GM18951 (cell line): ENCODE results near the gene MAPK12.

Source experiments
- POLR2A ChIP-seq: IDR thresholded peaks from 4 replicates; pipeline ENCODE4 v1.6.1; 2011; ENCODE audit warnings: mild to moderate bottlenecking; ENCODE audit not compliant: insufficient read length, insufficient read depth; ENCODE audit errors: extremely low read depth
- in situ Hi-C: fragments of 300-500 bp; cut with MboI; formaldehyde crosslinking; loops from one replicate; pipeline ENCODE4 v1.12.0; 2022; ENCODE audit warnings: low sequenced_read_pairs, mixed read lengths, inconsistent platforms; ENCODE audit not compliant: unreplicated experiment

The MAPK12 gene

GRCh38 chr22:50217543-50218152 is 43.8 kb downstream of the MAPK12 start:
- in situ Hi-C loops, result loop anchor here (25.0 kb wide), 2 partner anchors 280 to 455 kb away; no protein-coding TSS in a partner anchor
- TF ChIP-seq POLR2A, result peak; percentile 30

GRCh38 chr22:50216684-50217520 is 44.6 kb downstream of the MAPK12 start:
- in situ Hi-C loops, result loop anchor here (25.0 kb wide), 2 partner anchors 280 to 455 kb away; no protein-coding TSS in a partner anchor
- no peak for TF ChIP-seq POLR2A

DNA sequence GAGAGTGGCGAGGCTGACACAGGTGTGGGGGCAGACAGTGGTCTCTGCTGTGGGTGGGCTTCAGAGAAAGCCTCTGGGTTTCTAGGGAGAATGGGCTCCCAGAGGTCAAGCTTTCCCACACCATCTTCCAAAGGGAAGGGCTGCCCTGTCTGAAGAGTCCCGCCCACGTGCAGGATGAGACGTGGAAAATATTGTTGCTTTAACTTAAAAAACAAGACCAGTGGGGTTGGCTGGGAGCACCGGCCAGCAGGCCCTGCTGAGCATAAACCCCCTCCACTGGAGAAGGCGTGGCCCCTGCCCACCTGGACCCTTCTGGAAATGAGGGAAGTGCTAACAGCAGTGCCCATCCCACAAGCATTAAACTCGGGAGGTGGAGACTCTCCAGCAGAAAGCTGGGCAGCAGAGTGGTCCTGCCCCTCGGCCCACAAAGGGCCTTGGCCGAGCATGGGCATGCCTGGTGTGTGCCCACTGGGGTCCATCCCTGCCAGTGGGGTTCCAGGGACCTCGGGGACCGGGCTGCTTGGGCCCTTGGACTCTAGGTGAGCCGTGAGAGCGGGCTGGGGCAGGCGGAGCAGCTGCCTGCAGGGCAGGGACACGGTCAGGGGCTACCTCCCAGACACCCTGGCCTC is 45.3 kb downstream of the MAPK12 start:
- in situ Hi-C loops, result loop anchor here (25.0 kb wide), 2 partner anchors 279 to 454 kb away; no protein-coding TSS in a partner anchor
- no peak for TF ChIP-seq POLR2A

GRCh38 chr22:50215297-50216054 is 46.0 kb downstream of the MAPK12 start:
- no peak for TF ChIP-seq POLR2A
- in situ Hi-C loops, result loop anchor here (25.0 kb wide), 2 partner anchors 278 to 453 kb away; no protein-coding TSS in a partner anchor

DNA sequence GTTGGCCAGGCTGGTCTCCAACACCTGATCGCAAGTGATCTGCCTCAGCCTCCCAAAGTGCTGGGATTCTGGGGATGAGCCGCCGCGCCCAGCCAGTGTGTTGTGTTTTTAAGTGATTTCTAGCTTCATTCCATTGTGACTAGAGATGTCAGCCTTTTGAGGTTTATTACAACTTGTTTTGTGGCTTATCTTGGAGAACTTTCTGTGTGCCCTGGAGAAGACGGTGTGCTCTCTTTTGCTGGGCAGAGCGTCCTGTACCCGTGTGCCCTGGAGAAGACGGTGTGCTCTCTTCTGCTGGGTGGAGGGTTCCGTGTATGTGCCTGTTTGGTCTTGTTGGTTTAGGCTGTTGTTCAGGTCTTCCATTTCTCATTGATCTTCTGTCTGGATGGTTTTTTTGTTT is 48.2 kb downstream of the MAPK12 start:
- in situ Hi-C loops, result loop anchor here (25.0 kb wide), 2 partner anchors 276 to 451 kb away; no protein-coding TSS in a partner anchor
- TF ChIP-seq POLR2A, result no peak

- in situ Hi-C loops, result loop anchor here (25.0 kb wide), 2 partner anchors 274 to 449 kb away; no protein-coding TSS in a partner anchor
- TF ChIP-seq POLR2A, result no peak
Measured at GRCh38 chr22:50211147-50211546, 50.3 kb downstream of the MAPK12 start.

DNA sequence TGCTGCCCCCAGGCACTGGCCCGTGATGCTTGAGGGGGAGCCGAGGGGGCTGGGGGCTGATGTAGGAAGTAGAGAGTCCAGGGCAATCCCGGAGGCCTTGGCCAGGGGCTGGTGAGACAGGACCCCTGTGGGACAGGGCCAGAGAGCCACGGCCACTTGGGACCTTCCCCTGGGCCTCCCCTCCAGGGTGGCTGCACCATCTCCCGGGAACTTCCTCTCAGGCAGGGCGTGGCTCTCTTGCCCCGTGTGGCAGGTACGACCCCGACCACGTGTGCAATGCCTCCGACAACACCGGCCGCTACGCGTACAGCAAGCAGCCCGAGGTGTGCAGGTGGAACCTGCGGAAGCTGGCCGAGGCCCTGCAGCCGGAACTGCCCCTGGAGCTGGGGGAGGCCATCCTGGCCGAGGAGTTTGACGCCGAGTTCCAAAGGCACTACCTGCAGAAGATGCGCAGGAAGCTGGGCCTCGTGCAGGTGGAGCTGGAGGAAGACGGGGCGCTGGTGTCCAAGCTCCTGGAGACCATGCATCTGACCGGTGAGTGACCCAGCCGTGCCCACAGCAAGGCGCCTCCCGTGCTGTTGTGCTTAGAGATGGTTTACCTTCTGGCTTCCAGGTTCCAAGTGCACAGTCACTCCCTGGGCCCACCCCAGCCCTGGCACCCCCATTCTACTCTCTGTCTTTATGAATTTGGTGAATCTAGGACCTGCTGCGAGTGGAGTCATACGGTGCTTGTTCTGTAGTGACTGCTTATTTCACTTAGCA is 50.9 kb downstream of the MAPK12 start:
- no peak for TF ChIP-seq POLR2A
- in situ Hi-C loops, result loop anchor here (25.0 kb wide), 2 partner anchors 273 to 448 kb away; no protein-coding TSS in a partner anchor

DNA sequence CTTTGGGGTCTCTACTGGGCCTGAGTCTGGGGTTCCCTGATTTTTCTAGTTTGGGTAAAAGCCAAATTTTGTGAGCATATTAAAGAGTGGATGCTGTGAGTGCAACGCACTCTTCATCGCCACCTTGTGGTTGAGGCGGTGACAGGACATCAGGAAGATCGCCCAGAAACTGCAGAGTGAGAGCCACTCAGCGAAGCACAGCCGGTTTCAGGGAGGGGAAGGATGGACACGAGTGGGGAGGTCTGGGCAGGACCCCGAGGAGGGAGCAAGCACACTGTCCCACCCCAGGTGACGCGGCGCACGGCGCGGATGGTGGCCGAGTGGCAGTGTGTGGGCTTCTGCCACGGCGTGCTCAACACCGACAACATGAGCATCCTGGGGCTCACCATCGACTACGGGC is 51.6 kb downstream of the MAPK12 start:
- no peak for TF ChIP-seq POLR2A
- in situ Hi-C loops, result loop anchor here (5.0 to 25.0 kb wide), 3 partner anchors 63 to 448 kb away; no protein-coding TSS in a partner anchor

GRCh38 chr22:50208939-50209892 is 52.3 kb downstream of the MAPK12 start:
- in situ Hi-C loops, result loop anchor here (5.0 to 25.0 kb wide), 3 partner anchors 62 to 447 kb away; no protein-coding TSS in a partner anchor
- no peak for TF ChIP-seq POLR2A

- TF ChIP-seq POLR2A, result no peak
- in situ Hi-C loops, result loop anchor here (5.0 to 25.0 kb wide), 3 partner anchors 61 to 446 kb away; no protein-coding TSS in a partner anchor
Measured at GRCh38 chr22:50208430-50208938, 53.0 kb downstream of the MAPK12 start.
